T follicular helper cell (primary cell): ENCODE data around the gene ICA1.
"Not testable (repeated sequence)": the region's sequence is repeated elsewhere in the genome, so short reads cannot be mapped to it uniquely, and the experiment has no call there.

Experiments used
- DNase-seq: peaks from one replicate; pipeline ENCODE4 v3.0.0-alpha.2; 2020; ENCODE audit warnings: low read depth

The ICA1 gene

DNA sequence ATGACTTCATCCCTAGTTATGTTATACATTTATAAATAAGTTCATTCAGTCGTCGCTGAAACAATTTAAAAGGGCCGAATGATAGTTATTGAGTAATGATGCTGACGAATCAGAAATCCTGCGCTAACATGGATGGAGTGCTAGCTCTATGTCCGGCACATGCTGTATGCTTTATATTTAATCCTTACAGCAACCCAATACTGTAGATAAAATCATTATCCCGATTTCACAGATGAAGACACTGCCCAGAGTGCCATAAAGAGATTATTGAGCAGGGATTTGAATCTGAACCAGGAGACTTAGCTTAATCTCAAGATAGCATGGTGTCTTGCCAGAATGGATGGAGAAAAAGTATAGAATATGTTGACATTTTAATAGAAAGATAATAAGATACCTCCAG lies 1.1 kb upstream of the ICA1 start:
- no peak for DNase-seq

DNA sequence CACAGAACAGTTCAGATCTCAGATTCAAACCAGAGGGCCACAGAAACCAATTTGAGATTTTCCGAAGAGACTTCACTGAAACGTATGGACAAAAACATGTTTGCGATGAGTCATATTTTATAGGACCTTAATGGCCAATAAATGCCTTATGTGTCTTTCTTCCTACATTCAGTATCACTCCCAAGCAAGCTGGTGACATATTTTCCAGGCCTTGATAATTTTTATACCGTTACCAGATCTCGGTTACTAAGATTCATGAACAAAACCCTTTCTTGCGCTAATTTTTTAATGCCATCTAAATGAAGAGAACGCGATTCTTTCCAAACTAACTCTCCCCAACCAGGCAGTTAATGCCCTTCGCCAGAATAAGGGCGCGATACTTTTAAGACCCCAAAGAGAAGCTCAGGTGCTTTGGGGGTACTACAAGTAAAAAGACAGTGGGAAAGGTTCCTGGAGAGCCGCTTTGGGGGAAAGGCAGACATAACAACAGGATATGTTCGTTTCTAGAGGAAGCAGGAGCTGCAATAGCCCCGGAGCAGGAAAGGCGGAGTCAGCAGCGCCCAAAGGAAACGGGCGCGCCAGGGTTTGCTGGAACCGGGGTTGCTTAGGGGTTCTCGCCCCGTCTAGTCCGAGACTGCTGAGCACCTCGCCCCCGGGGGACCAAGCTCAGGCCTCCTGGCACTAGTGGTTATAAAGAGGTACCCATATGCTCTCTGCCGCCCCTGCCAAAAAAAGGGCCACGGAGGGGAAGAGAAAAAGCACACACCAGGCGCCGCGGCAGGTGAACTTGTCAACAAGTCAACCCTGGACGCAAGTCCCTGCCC lies 884 bp downstream of the ICA1 start:
- no peak for DNase-seq

DNA sequence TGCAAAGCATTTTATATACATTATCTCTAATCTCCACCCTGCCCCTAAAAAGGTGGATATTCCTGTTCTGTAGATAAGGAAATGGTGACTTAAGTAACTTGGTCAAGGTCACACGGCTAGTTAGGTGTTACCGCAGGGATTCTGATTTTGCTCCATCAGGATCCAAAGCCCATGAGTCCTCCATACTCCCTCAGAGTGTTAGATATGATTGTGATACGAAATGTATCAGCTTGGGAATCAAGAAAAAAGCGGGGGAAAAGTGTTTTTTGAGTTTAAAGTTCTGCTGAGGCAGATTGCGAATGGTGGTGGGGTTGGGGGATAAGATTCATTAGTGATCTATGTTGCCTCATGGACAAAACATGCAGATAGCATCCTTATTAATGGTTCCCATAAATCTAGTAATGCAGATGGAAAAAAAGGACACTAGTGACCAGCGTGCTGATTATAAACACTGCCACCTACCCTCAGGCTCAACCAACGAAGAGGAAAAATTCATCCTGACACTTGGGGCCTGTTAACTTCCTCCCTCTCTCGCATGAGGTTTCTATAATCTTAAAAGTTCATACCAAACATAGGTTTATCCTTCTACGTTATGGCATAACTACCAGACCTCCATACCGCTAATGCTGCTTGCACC lies 2.3 kb downstream of the ICA1 start:
- no peak for DNase-seq

DNA sequence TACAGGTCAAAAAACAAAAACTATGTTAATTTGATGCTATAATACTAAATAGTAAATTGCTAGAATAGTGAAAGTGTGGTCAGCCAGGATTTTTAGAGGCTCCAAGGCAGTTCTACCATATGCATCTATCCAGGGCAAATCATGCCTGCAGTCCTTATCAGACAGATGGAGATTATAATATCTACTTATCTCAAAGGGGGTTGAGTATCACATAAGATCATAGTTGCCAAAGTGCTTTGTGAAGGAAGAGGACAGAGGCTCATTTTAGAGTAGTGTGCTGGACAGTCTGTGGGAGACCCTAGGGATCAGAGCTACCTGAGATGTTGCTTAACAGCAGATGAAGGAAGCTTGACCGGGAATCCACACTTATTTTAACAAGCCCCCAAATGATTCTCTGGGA lies 3.2 kb downstream of the ICA1 start:
- no peak for DNase-seq

DNA sequence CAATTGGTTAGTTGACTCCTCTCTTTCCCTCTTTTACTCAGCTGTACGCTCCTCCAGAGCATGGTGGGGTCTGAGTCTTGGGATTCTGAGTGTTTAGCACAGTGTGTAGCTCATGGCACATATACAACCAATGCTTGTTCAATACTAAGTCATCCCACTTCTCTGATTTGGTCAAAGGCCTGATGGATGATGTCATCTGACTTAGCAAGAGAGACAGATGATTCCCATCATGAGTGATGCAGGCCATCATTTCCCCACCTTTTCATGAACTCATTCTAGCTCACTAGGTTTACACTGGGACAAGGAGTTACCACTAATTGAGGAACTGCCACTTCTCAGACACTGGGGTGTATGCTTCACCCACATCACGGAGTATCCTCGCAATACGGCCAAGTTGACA lies 3.8 kb downstream of the ICA1 start:
- DNase-seq, result no peak

DNA sequence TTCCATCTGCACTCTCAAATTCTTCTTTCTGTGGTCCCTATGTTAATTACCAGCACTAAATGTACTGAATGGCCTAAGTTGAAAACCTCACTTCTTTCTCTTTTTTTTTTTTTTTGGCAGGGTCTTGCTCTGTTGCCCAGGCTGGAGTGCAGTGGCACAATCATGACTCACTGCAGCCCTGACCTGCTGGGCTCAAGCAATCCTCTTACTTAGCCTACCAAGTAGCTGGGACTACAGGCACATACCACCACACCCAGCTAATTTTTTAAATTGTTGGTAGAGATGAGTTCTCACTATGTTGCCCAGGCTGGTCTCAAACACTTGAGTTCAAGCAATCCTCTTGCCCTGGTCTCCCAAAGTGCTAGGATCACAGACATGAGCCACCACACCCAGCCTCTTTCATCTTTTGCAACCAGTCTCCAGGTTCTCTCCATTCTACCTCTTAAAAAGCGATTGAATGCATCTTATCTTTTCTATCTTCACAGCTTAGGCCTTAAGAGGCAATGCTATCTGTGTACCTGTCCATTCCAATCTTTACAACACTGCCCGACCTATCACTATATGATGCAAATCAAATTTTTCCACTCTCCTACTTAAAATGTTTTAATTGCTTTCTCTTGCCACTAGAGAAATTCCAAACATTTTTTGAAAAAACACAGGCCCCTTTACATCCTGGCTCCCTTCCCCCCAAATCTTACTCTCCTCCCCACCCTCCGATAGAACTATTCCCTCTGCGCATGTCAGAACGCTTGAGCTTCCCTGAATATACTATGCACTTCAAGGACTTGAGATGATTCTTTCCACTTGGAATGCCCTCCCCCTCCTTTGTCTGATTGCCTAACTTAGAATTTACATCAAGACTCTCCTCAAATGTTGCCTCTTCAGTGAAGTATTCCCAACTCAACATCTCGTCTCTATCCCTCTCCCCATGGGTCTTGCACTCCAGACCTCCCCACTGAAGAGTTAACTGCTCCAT lies 6.0 kb downstream of the ICA1 start:
- DNase-seq, result no peak

DNA sequence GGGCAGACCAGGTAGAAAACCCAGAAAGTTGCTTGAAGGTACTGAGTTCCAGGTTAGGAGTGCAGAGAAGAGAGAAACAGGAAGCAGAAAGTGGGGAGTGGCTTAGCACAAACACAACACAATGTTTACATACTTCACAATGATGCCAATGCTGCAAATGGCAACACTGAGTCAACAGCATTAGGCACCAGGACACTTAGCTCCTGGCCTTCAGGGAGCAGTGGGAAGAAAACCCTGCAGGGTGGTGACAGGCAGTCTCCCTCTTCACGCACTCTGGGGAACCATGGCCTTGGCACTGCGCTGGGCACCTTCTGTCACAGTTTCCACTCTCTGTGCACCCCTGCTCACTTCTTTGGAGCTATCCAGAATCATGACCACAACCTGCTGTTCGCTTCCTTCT lies 7.3 kb downstream of the ICA1 start:
- no peak for DNase-seq

DNA sequence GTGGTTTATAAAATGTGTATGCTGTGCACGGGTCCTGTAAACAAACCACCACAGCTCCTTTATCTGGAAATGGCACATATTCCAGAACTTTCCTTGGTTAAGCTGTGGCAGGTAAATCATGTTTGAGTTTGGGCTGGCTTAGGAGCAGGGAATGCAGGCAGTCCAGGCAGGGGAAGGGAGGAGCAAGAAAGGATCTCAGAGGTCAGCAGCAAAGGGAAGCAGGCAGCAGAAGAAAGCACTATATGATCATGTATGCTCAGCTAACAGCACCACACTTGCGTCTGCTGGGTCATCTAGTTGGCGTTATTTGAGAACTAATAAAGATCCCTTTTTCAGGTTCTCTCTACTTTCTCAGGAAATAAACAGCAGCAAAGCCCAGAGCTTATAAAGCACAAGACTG lies 7.8 kb downstream of the ICA1 start:
- no peak for DNase-seq

DNA sequence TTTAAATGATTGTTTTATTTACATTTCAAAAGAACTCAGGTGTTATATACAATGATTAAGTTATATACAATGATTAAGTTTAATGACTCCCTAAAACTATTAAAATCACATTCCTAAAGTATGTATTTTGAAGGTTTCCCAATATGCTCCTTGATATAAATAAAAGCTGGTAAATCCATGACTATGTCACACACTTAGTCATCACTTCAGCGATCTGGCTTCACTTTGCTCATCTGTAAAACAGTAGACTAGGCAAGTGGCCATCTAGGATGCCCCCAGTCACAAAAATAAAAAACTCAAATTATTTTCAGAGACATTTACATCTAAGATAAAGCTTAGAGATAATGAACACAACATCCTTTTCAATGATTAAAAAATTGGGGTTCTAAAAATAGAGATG lies 10.8 kb downstream of the ICA1 start:
- DNase-seq, result no peak

DNA sequence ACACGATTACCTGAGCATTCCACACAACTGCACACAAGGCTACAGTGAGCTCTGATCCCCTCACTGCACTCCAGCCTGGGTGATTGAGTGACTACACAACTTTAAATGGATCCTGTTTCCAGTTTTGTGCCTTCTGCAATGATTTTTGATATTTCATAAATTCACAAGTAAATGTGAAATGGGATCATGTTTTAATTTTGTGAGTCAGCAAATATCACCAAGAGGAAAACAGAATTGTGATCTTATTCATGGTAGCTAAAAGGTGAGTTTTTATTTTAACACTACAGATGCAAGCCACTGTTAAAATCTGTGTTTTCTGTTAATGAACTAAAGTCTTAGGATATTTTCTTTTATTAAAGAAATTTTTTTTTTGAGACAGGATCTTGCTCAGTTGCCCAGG lies 11.4 kb downstream of the ICA1 start:
- DNase-seq, result no peak

DNA sequence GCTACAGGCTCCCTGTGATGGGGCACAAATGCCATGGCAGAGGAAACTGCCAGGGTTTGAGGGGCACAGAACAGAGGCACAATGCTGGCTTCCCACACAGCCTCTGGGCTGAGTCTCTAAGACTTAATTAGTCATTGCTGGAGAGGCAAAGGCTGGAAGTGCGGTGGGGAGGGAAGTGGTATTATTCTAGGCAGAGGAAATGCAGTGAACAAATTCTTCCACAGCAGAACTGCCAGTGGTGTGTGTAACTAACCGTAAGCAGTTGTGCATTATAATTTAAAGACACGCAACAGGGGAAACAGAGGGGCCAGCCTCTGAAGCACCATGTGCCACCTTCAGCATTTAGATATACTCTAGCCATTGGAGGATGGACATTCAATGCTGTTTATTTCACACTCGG lies 12.8 kb downstream of the ICA1 start:
- DNase-seq, result no peak

DNA sequence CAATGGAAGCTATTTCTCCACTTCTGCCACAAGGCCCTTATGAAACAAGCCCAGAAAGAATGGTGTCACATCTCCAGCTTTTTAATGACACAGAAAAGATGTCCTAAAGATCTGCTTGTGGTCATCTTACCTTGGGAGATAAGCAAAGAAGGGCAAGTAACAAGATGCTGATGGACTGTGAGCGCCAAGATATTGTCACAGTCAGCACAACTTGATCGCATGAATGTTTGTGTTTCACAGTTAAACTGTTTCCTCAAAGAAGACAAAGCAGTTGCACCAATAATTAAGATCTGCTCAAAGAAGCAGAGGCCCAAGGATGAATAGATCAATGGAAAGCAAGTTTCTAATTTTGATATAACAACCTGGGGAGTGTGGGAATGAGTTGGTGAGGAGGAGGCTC lies 15.9 kb downstream of the ICA1 start:
- no peak for DNase-seq

DNA sequence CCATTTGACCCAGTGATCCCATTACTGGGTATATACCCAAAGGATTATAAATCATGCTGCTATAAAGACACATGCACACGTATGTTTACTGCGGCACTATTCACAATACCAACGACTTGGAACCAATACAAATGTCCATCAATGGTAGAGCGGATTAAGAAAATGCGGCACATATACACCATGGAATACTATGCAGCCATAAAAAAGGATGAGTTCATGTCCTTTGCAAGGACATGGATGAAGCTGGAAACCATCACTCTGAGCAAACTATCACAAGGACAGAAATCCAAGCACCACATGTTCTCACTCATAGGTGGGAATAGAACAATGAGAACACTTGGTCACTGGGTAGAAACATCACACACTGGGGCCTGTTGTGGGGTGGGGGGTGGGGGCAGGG lies 16.9 kb downstream of the ICA1 start:
- not testable (repeated sequence) for DNase-seq

DNA sequence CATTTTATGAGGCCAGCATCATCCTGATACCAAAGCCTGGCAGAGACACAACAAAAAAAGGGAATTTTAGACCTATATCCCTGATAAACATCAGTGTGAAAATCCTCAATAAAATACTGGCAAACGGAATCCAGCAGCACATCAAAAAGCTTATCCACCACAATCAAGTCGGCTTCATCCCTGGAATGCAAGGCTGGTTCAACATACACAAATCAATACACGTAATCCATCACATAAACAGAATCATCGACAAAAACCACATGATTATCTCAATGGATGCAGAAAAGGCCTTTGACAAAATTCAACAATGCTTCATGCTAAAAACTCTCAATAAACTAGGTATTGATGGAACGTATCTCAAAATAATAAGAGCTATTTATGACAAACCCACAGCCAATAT lies 18.9 kb downstream of the ICA1 start:
- DNase-seq, result not testable (repeated sequence)

DNA sequence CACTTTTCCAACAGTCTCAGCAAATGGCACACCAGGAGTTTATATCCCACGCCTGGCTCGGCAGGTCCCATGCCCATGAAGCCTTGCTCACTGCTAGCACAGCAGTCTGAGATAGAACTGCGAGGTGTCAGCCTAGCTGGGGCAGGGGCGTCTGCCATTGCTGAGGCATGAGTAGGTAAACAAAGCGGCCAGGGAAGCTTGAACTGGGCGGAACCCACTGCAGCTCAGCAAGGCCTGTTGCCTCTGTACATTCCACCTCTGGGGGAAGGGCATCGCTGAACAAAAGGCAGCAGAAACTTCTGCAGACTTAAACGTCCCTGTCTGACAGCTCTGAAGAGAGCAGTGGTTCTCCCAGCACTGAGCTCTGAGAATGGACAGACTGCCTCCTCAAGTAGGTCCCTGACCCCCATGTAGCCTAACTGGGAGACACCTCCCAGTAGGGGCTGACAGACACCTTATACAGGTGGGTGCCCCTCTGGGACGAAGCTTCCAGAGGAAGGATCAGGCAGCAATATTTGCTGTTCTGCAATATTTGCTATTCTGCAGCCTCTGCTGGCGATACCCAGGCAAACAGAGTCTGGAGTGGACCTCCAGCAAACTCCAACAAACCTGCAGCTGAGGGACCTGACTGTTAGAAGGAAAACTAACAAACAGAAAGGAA lies 22.1 kb downstream of the ICA1 start:
- DNase-seq, result not testable (repeated sequence)

DNA sequence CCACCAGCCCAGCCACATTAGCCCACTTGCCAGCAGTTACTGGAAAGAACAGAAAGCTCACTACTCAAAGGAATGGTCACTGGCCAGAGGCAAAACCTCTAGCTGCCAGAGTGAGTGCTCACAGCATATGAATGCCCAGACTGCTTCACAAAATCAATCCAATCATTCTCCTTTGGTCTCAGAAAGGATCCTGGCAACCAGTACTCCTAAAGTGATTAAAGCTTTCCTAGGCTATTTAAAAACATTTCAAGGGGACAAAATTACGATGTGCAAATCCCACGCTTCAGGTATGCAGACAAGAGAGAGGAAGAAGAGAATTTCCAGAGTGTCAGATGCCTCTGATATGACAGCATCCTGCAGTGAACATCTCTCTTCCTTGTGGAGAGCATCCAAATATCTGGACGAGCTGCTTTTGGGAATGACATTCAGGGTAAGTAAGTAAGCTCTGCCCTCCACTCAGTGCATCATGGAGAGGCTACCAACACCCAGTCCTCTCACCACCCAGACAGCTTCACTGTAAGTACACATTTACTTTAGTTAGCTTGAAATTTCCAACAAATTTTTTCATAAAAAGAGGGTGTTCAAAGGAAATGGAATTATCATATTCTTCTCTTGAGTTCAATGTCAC lies 25.1 kb downstream of the ICA1 start:
- DNase-seq, result no peak

DNA sequence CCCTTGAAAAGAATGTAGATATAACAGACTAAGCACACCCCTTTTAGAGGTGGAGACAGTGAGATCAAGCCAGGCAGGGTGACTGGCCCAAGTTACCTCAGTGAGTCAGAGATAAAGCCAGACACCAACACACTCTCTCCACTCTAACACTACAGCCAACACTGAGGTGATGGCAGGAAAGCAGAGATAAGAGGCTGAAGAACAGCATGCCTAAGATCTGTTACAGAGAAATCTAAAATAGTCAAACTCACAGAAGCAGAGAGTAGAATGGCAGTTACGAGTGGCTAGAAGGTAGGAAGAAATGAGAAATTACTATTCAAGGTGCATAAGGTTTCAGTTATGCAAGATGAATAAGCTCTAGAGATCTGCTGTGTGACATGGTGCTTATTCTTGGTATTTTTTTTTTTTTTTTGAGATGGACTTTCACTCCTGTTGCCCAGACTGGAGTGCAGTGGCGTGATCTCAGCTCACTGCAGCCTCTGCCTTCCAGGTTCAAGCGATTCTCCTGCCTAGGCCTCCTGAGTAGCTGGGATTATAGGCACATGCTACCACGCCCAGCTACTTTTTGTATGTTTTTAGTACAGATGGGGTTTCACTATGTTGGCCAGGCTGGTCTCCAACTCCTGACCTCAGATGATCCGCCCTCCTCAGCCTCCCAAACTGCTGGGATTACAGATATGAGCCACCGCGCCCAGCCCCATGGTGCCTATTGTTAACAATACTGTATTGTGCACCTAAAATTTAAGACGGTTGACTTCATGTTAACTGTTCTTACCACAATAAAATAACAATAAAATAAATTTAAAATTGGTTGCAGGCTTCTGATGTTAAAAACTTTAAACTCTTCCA lies 28.7 kb downstream of the ICA1 start:
- no peak for DNase-seq

DNA sequence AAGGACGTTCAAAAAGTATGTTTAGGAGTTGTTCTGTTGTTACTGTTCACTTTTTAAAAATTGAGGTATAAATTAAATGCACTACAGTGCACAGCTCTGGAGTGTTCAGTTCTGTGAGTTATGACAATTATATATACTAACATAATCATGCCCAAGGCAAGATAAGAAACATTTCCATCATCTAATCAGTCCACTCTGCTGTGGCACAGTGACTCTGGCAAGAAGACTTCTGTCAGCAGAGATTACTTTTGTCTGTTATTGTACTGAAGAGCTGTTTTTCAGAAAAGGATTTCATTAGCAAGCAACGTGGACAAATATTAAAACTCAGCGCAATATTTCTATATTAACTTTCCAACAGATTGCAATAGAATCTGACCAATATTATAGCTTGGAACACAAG lies 32.0 kb downstream of the ICA1 start:
- no peak for DNase-seq

DNA sequence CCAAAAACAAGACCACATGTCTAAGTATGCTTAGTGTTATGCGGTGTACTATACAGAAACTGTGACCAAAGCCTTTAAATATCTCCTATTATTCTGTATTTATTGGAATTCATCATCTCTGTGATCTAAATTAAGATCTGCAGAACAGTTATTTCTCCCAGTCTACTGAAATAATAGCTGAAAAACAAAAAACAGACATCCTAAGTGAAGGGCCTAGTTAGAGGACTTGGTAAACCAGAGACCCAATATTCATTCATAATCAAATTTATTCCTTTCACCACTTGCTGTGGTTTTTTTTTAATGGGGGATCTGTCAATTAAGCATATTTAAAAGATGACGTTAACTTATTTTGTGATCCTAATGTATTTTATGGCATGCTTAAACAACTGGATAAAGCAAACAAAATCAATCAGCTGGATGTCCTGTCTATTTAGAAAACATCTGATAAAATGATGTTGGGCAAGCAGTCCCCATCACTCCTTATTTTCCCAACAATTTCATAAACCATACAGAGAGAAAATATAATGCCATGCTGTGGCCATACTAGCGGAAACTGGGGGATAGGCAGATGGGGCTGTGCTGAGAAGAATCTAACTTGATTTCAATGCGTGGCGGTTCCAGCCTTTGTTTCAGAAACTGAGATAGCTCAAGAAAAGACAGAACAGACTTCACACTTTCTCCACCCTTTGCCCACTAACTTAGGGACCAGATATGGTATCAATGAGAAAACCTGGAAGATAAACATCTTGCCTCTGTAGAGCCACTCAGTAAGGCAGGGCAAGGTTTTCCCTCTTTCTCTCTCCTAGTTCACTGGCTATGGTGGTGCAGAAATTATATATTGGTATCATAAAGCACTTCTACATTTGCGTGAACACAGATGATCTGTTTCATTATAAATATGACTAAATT lies 32.9 kb downstream of the ICA1 start:
- no peak for DNase-seq

DNA sequence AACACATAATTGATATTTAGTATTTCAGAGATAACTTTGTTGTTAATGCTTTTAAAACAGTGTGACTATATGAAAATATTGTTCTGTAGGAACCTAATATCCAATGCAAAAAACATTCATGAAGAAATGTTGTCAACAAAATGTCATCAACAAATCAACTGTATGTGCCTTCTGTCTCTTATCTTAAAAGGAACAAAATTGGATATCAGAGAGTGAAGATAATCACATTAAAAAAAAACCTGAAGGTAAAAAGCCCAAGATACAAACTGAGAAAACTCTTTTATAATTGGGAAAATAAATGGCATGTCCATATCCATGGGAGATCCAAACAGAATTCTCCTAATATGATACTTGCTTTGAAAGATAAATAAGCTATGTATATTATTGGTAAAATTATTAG lies 33.9 kb downstream of the ICA1 start:
- no peak for DNase-seq
